GM12878 (cell line): ENCODE data around the gene CFAP70. TPM values are rescaled to one million over a fixed set of nuclear protein-coding genes. Genes with fewer than 3 reads are reported as not detected.

Source experiments
- ATAC-seq: fragments of 200-7000 bp; cut with Tn5 transposase; 3 replicates; pipeline ENCODE4 v1.9.1; 2020; ENCODE audit warnings: mild to moderate bottlenecking, moderate library complexity
- BruUV-seq: library from RNA; stranded (reverse); fragments of 400-500 nt; replicated peaks from 2 replicates; lab custom pipeline; 2021; lab: Mats Ljungman, UMichigan
- CTCF ChIA-PET: fragments of 300-600 bp; sonication (Branson Sonifier 250); formaldehyde crosslinking; extraction: SDS; loops from one replicate; lab custom pipeline; 2021; ENCODE audit warnings: inconsistent platforms; lab: Yijun Ruan, JAX
- POLR2A ChIA-PET: fragments of 350-600 bp; formaldehyde crosslinking; extraction: SDS; loops from one replicate; lab custom pipeline; 2021; ENCODE audit warnings: inconsistent platforms; lab: Charles Lee
- RAD21 ChIA-PET: fragments of 300-600 bp; sonication (Branson Sonifier 250); formaldehyde crosslinking; loops from one replicate; lab custom pipeline; 2023; ENCODE audit warnings: antibody characterized with exemption; ENCODE audit not compliant: unreplicated experiment; lab: Charles Lee
- SMC1A ChIA-PET: fragments of 300-600 bp; sonication (Branson Sonifier 250); formaldehyde crosslinking; loops from one replicate; lab custom pipeline; 2023; ENCODE audit not compliant: unreplicated experiment, uncharacterized antibody; lab: Charles Lee
- DNase-seq: peaks from one replicate; pipeline ENCODE4 v3.0.0-alpha.2; 2011; ENCODE audit warnings: low read depth, low spot score
- FAIRE-seq: peaks from 3 replicates; lab custom pipeline; 2011; peaks lifted over from hg19 to GRCh38; lab: Jason Lieb, UNC
- H2AFZ ChIP-seq: 2 replicates; pipeline ENCODE4 v1.6.0; 2011; ENCODE audit warnings: low read depth, low read length, control low read depth; ENCODE audit not compliant: control insufficient read depth
- H3K27ac ChIP-seq: 2 replicates; pipeline ENCODE4 v1.5.1; 2011; ENCODE audit warnings: control low read depth; ENCODE audit not compliant: control insufficient read depth, insufficient read depth
- H3K27me3 ChIP-seq, 2 experiments: replicated peaks in 1 of 2; 2 replicates each; pipeline versions ENCODE4 v1.6.0 to v1.6.1; 2011; ENCODE audit warnings: low read length in 1 of 2; ENCODE audit not compliant: control insufficient read depth in 2 of 2, insufficient read depth in 2 of 2
- H3K36me3 ChIP-seq, 2 experiments: 2 replicates each; pipeline ENCODE4 v1.5.1; 2011; ENCODE audit warnings: low read length in 1 of 2; ENCODE audit not compliant: control insufficient read depth in 2 of 2, insufficient read depth in 2 of 2
- H3K4me1 ChIP-seq: 2 replicates; pipeline ENCODE4 v1.6.1; 2011; ENCODE audit warnings: mild to moderate bottlenecking, low read length, moderate library complexity, mixed read lengths; ENCODE audit not compliant: control insufficient read depth, insufficient read depth
- H3K4me2 ChIP-seq: 2 replicates; pipeline ENCODE4 v1.6.0; 2011; ENCODE audit warnings: control low read depth; ENCODE audit not compliant: control insufficient read depth, insufficient read depth
- H3K4me3 ChIP-seq: fragments of 200-600 bp; sonication (generic); 2 replicates; pipeline ENCODE4 v1.5.1; 2016
- H3K79me2 ChIP-seq: 2 replicates; pipeline ENCODE4 v1.6.0; 2011; ENCODE audit warnings: low read length; ENCODE audit not compliant: control insufficient read depth, insufficient read depth
- H3K9ac ChIP-seq: 2 replicates; pipeline ENCODE4 v1.8.0; 2011; ENCODE audit warnings: low read length, control low read depth, mixed read lengths; ENCODE audit not compliant: control insufficient read depth, insufficient read depth
- H3K9me3 ChIP-seq: replicated peaks from 3 replicates; pipeline ENCODE4 v1.5.1; 2011; ENCODE audit warnings: mild to moderate bottlenecking, low read length; ENCODE audit not compliant: control insufficient read depth, insufficient read depth
- H4K20me1 ChIP-seq: 2 replicates; pipeline ENCODE4 v1.6.0; 2011; ENCODE audit not compliant: control insufficient read depth, insufficient read depth
- CTCF ChIP-seq, 3 experiments: IDR thresholded peaks in 2 of 3; conservative IDR thresholded peaks in 1 of 3; 2 replicates each; pipeline ENCODE4 v1.5.1; 2011; ENCODE audit warnings: low read depth in 3 of 3, low read length in 3 of 3, mild to moderate bottlenecking in 3 of 3, control low read depth in 2 of 3, moderate library complexity in 2 of 3, inconsistent platforms in 1 of 3, mixed read lengths in 1 of 3; ENCODE audit not compliant: control insufficient read depth in 2 of 3, insufficient read depth in 1 of 3; ENCODE audit errors: extremely low read depth in 1 of 3
- TARDBP ChIP-seq: IDR thresholded peaks from 2 replicates; pipeline ENCODE4 v1.6.1; 2016; ENCODE audit warnings: borderline replicate concordance
- TCF3 ChIP-seq: IDR thresholded peaks from 2 replicates; pipeline ENCODE4 v1.6.1; 2012; ENCODE audit warnings: low read depth, mild to moderate bottlenecking, low read length, borderline replicate concordance; ENCODE audit not compliant: insufficient read depth
- WGBS: methylation state at CpG from one replicate; pipeline ENCODE4 v1.1.6; 2016; ENCODE audit warnings: low lambda C conversion rate; ENCODE audit not compliant: insufficient replicate concordance, insufficient coverage; ENCODE audit errors: missing lambda C conversion rate; 5-methylcytosine and 5-hydroxymethylcytosine counted together
- in situ Hi-C: fragments of 300-500 bp; cut with MboI; formaldehyde crosslinking; loops from 9 replicates; pipeline ENCODE4 v1.14.3; 2018; ENCODE audit warnings: mixed read lengths
- intact Hi-C: fragments of 100-400 bp; cut with micrococcal nuclease; formaldehyde crosslinking; loops from one replicate; pipeline ENCODE4 v1.14.2; 2022; ENCODE audit not compliant: unreplicated experiment
- polyA plus RNA-seq, 11 experiments: library from polyadenylated mRNA; depleted of rRNA in 4 of 11; unstranded in 6 of 11; stranded (reverse) in 5 of 11; fragments of >200 nt; fragmentation: Nextera tagmentation in 4 of 11; fragmentation: Illumina TruSeq in 1 of 11; extraction: Ambion mirVana in 4 of 11; extraction: Trizol in 1 of 11; gene quantifications; 1 replicate in 1 of 11; 2 replicates in 10 of 11; pipeline versions ENCODE4 v1.2.1 to v1.2.3, GENCODE V29; 2011 to 2016; ENCODE audit warnings: inconsistent platforms in 2 of 11, missing spikeins in 2 of 11, low read depth in 1 of 11
- total RNA-seq, 4 experiments: library from RNA; depleted of rRNA in 3 of 4; stranded (reverse); fragments of >200 nt in 3 of 4; fragmentation: Illumina TruSeq in 1 of 4; extraction: Trizol in 1 of 4; gene quantifications; 2 replicates each; pipeline versions ENCODE4 v1.2.1 to v1.2.3, GENCODE V29; 2013 to 2021

The CFAP70 gene
- total and polyA plus RNA-seq, 10 of the 15 experiments (the other 5 are each of a cell fraction or from before 2014, with no cell fraction given): 0.21 to 1.1 (median 0.42) TPM

GRCh38 chr10:73253225-73253555, 105.5 kb downstream of the CFAP70 start:
- no peak for DNase-seq
- peak overlapping the region; percentile 94 for H3K4me2 ChIP-seq
- peak overlapping the region; percentile 100 for H3K9ac ChIP-seq
- peaks cover 0 to 7% of the 10 kb centered on the region in 2 experiments; a peak in 2 of 4 replicates for H3K36me3 ChIP-seq
- peak overlapping the region; percentile 97 for H3K27ac ChIP-seq
- in situ Hi-C loops (no loop called here), intact Hi-C loops (loop anchor here (5.0 kb wide), 1 partner anchor 244 kb away; the partner anchor contains the start of gene PPP3CB)
- H2AFZ ChIP-seq: peak overlapping the region; percentile 99
- H3K4me1 ChIP-seq: peaks cover 9% of the 10 kb centered on the region
- 1% methylated on average over 4 of the region's 4 CpGs for WGBS
- no TSS peak for BruUV-seq
- 0 out of 6 replicates have a peak, but pooled peaks of 1 of the 3 experiments have one; percentile 8 for TF ChIP-seq CTCF (IDR thresholded peaks at IDR 0.05 in 2 of 3, conservative IDR thresholded peaks at IDR 0.05 in 1 of 3; ENCODE audit: control insufficient read depth in 2 of 3, extremely low read depth in 1 of 3, insufficient read depth in 1 of 3, low read depth in 3 of 3, low read length in 3 of 3)
- no peak for TF ChIP-seq TARDBP
- no peak for TF ChIP-seq TCF3
- ChIA-PET POLR2A (interaction anchor here (0.5 to 1.5 kb wide), 5 partner anchors 10 to 385 kb away, joined by 3 to 4 read pairs (median 3); no protein-coding TSS in a partner anchor), CTCF (interaction anchor here (0.6 to 4.7 kb wide), 4 partner anchors 10 to 177 kb away, joined by 3 to 14 read pairs (median 4); no protein-coding TSS in a partner anchor), RAD21 (interaction anchor here (1.6 kb wide), 1 partner anchor 85 kb away, joined by 4 read pairs; no protein-coding TSS in a partner anchor), SMC1A (interaction anchor here (1.0 to 1.3 kb wide), 3 partner anchors 8 to 83 kb away, joined by 3 to 5 read pairs (median 3); no protein-coding TSS in a partner anchor)
- peaks cover 50% of the 10 kb centered on the region for H3K79me2 ChIP-seq
- no peaks in the 10 kb centered on the region for H3K27me3 ChIP-seq
- peak; percentile 43 for ATAC-seq
- H4K20me1 ChIP-seq: no peaks in the 10 kb centered on the region
- peak overlapping the region; percentile 93 for H3K4me3 ChIP-seq
- FAIRE-seq: peak; percentile 65
- no peaks in the 10 kb centered on the region for H3K9me3 ChIP-seq
